Measurements from ENCODE around the gene GYPC.

DNA sequence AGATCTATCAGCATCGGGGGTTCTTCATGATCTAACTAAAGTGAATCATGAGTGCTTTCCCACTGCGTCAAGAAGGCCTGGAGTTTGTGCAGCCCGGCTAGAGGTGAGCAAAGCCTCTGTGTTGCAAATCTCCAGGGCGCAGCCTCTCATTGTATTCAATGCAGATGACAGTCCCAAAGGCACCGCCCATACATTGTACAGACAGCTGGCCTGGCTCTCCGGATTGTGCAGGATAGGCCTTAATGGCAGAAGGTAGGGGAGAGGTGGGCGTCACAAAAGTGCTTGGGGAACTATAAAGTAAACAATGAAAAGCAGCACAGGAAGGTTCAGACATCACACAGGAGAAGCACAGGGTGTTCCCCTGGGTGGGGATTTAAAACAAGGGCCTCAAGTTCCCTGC is 907 bp upstream of the GYPC start:
- TF ChIP-seq EZH2 (IDR thresholded peaks at IDR 0.05; ENCODE audit: insufficient read depth, poor library complexity, severe bottlenecking): no peak
- no peak for TF ChIP-seq EZH2phosphoT487 (IDR thresholded peaks at IDR 0.05; ENCODE audit: insufficient read depth, low read depth)

Data from GM23248 (cell line).